ENCODE data around the gene CELSR1. TPM values are rescaled to one million over a fixed set of nuclear protein-coding genes. Genes with fewer than 3 reads are reported as not detected.

The CELSR1 gene
- total RNA-seq, 1 experiment from 2014 or later, result 33.2 TPM

DNA sequence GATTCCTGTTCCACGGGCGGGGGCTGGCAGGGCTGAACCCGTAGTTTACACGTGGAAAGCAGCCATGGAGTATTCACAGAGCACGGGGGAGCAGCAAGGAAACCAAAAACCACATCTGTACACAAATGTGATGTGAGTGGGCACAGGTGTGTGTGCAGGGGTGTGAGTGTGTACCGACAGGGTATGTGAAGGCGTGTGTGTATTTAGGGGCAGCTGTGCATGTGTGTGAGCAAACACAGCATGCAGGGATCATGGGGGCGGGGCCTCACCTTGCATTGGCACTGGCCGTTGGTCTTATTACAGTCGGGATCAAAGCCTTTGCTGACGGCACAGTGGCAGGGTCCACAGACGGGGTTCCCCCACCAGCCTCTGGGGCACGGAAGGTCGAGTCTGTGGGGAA lies 143.5 kb downstream of the CELSR1 start:
- H3K27me3 ChIP-seq (replicated peaks; ENCODE audit: control insufficient read depth, insufficient read depth, low read length), result no peaks in the 10 kb centered on the region
- intact Hi-C loops (cut with micrococcal nuclease; ENCODE audit: unreplicated experiment), result loop anchor here (5.0 kb wide), 1 partner anchor 37 kb away; no protein-coding TSS in a partner anchor
- ChIA-PET POLR2A (no interaction called here), CTCF (interaction anchor here (1.5 kb wide), 1 partner anchor 26 kb away, joined by 6 read pairs; no protein-coding TSS in a partner anchor)
- Mint-ChIP-seq H3K36me3 (ENCODE audit: insufficient read depth, unreplicated experiment) (no peaks in the 10 kb centered on the region), H3K27me3 (ENCODE audit: insufficient read depth, unreplicated experiment) (no peaks in the 10 kb centered on the region), H3K4me1 (ENCODE audit: low read depth, unreplicated experiment) (no peaks in the 10 kb centered on the region), H3K4me3 (ENCODE audit: unreplicated experiment) (no peak overlapping the region), H3K27ac (ENCODE audit: unreplicated experiment) (no peak overlapping the region), H3K9me3 (ENCODE audit: unreplicated experiment) (no peaks in the 10 kb centered on the region)
- BruUV-seq (replicated peaks), result no TSS peak
- DNase-seq, result no peak
- no peaks in the 10 kb centered on the region for H3K36me3 ChIP-seq (ENCODE audit: control insufficient read depth, insufficient read depth, low read length)
- H3K9me3 ChIP-seq, result no peaks in the 10 kb centered on the region
- no peaks in the 10 kb centered on the region for H3K4me1 ChIP-seq
- TF ChIP-seq, protein P1, sequence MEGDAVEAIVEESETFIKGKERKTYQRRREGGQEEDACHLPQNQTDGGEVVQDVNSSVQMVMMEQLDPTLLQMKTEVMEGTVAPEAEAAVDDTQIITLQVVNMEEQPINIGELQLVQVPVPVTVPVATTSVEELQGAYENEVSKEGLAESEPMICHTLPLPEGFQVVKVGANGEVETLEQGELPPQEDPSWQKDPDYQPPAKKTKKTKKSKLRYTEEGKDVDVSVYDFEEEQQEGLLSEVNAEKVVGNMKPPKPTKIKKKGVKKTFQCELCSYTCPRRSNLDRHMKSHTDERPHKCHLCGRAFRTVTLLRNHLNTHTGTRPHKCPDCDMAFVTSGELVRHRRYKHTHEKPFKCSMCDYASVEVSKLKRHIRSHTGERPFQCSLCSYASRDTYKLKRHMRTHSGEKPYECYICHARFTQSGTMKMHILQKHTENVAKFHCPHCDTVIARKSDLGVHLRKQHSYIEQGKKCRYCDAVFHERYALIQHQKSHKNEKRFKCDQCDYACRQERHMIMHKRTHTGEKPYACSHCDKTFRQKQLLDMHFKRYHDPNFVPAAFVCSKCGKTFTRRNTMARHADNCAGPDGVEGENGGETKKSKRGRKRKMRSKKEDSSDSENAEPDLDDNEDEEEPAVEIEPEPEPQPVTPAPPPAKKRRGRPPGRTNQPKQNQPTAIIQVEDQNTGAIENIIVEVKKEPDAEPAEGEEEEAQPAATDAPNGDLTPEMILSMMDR (IDR thresholded peaks at IDR 0.05; ENCODE audit: insufficient read depth in 1 of 2, low read depth in 1 of 2, low read length in 1 of 2, severe bottlenecking in 1 of 2, unreplicated experiment in 1 of 2), result no peak
- no peak overlapping the region for H3K4me3 ChIP-seq (ENCODE audit: low read depth, low read length)

- Mint-ChIP-seq H3K27ac (ENCODE audit: unreplicated experiment) (no peak overlapping the region), H3K4me1 (ENCODE audit: low read depth, unreplicated experiment) (no peaks in the 10 kb centered on the region), H3K4me3 (ENCODE audit: unreplicated experiment) (no peak overlapping the region), H3K36me3 (ENCODE audit: insufficient read depth, unreplicated experiment) (peaks cover 4% of the 10 kb centered on the region), H3K27me3 (ENCODE audit: insufficient read depth, unreplicated experiment) (no peaks in the 10 kb centered on the region), H3K9me3 (ENCODE audit: unreplicated experiment) (no peaks in the 10 kb centered on the region)
- no peaks in the 10 kb centered on the region for H3K9me3 ChIP-seq
- no TSS peak for BruUV-seq (replicated peaks)
- no peaks in the 10 kb centered on the region for H3K36me3 ChIP-seq (ENCODE audit: control insufficient read depth, insufficient read depth, low read length)
- ChIA-PET POLR2A (interaction anchor here (0.6 kb wide), 1 partner anchor 30 kb away, joined by 3 read pairs; no protein-coding TSS in a partner anchor), CTCF (interaction anchor here (1.0 to 1.5 kb wide), 2 partner anchors 22 to 24 kb away, joined by 4 to 6 read pairs; no protein-coding TSS in a partner anchor)
- no peaks in the 10 kb centered on the region for H3K27me3 ChIP-seq (replicated peaks; ENCODE audit: control insufficient read depth, insufficient read depth, low read length)
- no peaks in the 10 kb centered on the region for H3K4me1 ChIP-seq
- no peak overlapping the region for H3K4me3 ChIP-seq (ENCODE audit: low read depth, low read length)
- TF ChIP-seq, protein P1 (IDR thresholded peaks at IDR 0.05; ENCODE audit: insufficient read depth in 1 of 2, low read depth in 1 of 2, low read length in 1 of 2, severe bottlenecking in 1 of 2, unreplicated experiment in 1 of 2), result no peak
- intact Hi-C loops (cut with micrococcal nuclease; ENCODE audit: unreplicated experiment), result loop anchor here (5.0 kb wide), 1 partner anchor 35 kb away; no protein-coding TSS in a partner anchor
- no peak for DNase-seq
These were observed 145.1 kb downstream of the CELSR1 start for GRCh38 chr22:46392137-46392844.

GRCh38 chr22:46391486-46392136 lies 145.8 kb downstream of the CELSR1 start:
- peak overlapping the region; percentile 76 for H3K27ac Mint-ChIP-seq (ENCODE audit: unreplicated experiment)
- peaks cover 4% of the 10 kb centered on the region for H3K36me3 Mint-ChIP-seq (ENCODE audit: insufficient read depth, unreplicated experiment)
- no peak overlapping the region for H3K4me3 Mint-ChIP-seq (ENCODE audit: unreplicated experiment)
- Histone ChIP-seq H3K4me1 (no peaks in the 10 kb centered on the region), H3K27me3 (replicated peaks; ENCODE audit: control insufficient read depth, insufficient read depth, low read length) (no peaks in the 10 kb centered on the region), H3K4me3 (ENCODE audit: low read depth, low read length) (no peak overlapping the region), H3K9me3 (no peaks in the 10 kb centered on the region), H3K36me3 (ENCODE audit: control insufficient read depth, insufficient read depth, low read length) (no peaks in the 10 kb centered on the region)
- no peaks in the 10 kb centered on the region for H3K9me3 Mint-ChIP-seq (ENCODE audit: unreplicated experiment)
- TF ChIP-seq, protein P1 (IDR thresholded peaks at IDR 0.05; ENCODE audit: insufficient read depth in 1 of 2, low read depth in 1 of 2, low read length in 1 of 2, severe bottlenecking in 1 of 2, unreplicated experiment in 1 of 2), result no peak
- ChIA-PET POLR2A (no interaction called here), CTCF (no interaction called here)
- H3K4me1 Mint-ChIP-seq (ENCODE audit: low read depth, unreplicated experiment), result no peaks in the 10 kb centered on the region
- BruUV-seq (replicated peaks), result no TSS peak
- no peaks in the 10 kb centered on the region for H3K27me3 Mint-ChIP-seq (ENCODE audit: insufficient read depth, unreplicated experiment)
- no peak for DNase-seq
- intact Hi-C loops (cut with micrococcal nuclease; ENCODE audit: unreplicated experiment), result loop anchor here (5.0 kb wide), 1 partner anchor 34 kb away; no protein-coding TSS in a partner anchor
